PC-9 (cell line): Measurements from ENCODE around the gene ACYP2. TPM values are rescaled to one million over a fixed set of nuclear protein-coding genes. Genes with fewer than 3 reads are reported as not detected.
"Not testable (repeated sequence)": the region's sequence is repeated elsewhere in the genome, so short reads cannot be mapped to it uniquely, and the experiment has no call there.

Experiments
- BruUV-seq: library from RNA; stranded (reverse); fragments of 400-500 nt; replicated peaks from 2 replicates; lab custom pipeline; 2021; lab: Mats Ljungman, UMichigan
- CTCF ChIA-PET: fragments of 300-600 bp; sonication (Branson Sonifier 250); formaldehyde crosslinking; loops from one replicate; lab custom pipeline; 2022; ENCODE audit warnings: antibody characterized with exemption; lab: Charles Lee
- POLR2A ChIA-PET: fragments of 300-600 bp; sonication (Branson Sonifier 250); formaldehyde crosslinking; loops from one replicate; lab custom pipeline; 2022; ENCODE audit warnings: antibody characterized with exemption; ENCODE audit not compliant: unreplicated experiment; lab: Charles Lee
- DNase-seq, 2 experiments: peaks; one replicate each; pipeline versions ENCODE4 v3.0.0 to v3.0.0-alpha.2; 2015 to 2022; ENCODE audit warnings: mixed read lengths in 1 of 2
- H2AFZ ChIP-seq: fragments of 200-600 bp; sonication (generic); 2 replicates; pipeline ENCODE4 v1.8.1; 2017; ENCODE audit warnings: antibody characterized with exemption
- H3F3A ChIP-seq: fragments of 200-600 bp; sonication (generic); 2 replicates; pipeline ENCODE4 v1.8.1; 2017; ENCODE audit warnings: antibody characterized with exemption, mild to moderate bottlenecking, low read depth; ENCODE audit not compliant: insufficient read depth
- H3K27ac ChIP-seq: fragments of 200-600 bp; sonication (generic); 2 replicates; pipeline ENCODE4 v1.6.1; 2016; ENCODE audit warnings: mixed run types
- H3K27me3 ChIP-seq: fragments of 200-600 bp; sonication (generic); 2 replicates; pipeline ENCODE4 v1.6.1; 2016; ENCODE audit warnings: low read depth, mixed run types; ENCODE audit not compliant: insufficient read depth
- H3K36me3 ChIP-seq: fragments of 200-600 bp; sonication (generic); 2 replicates; pipeline ENCODE4 v1.6.1; 2016; ENCODE audit warnings: low read depth, mixed run types
- H3K4me1 ChIP-seq: fragments of 200-600 bp; sonication (generic); replicated peaks from 2 replicates; pipeline ENCODE4 v1.6.1; 2016; ENCODE audit warnings: mixed run types; ENCODE audit not compliant: insufficient read depth
- H3K4me2 ChIP-seq: fragments of 200-600 bp; sonication (generic); 2 replicates; pipeline ENCODE4 v1.6.1; 2017; ENCODE audit warnings: mixed run types
- H3K4me3 ChIP-seq: fragments of 200-600 bp; sonication (generic); 2 replicates; pipeline ENCODE4 v1.6.1; 2016; ENCODE audit warnings: mixed run types
- H3K79me2 ChIP-seq: fragments of 200-600 bp; sonication (generic); 2 replicates; pipeline ENCODE4 v1.6.1; 2017; ENCODE audit warnings: low read depth, mixed run types
- H3K9me2 ChIP-seq: fragments of 200-600 bp; sonication (generic); 2 replicates; pipeline ENCODE4 v1.8.1; 2017; ENCODE audit warnings: mild to moderate bottlenecking; ENCODE audit not compliant: insufficient read depth
- H3K9me3 ChIP-seq: fragments of 200-600 bp; sonication (generic); 2 replicates; pipeline ENCODE4 v1.8.1; 2016; ENCODE audit warnings: low read depth; ENCODE audit not compliant: insufficient read depth
- H4K20me1 ChIP-seq: fragments of 200-600 bp; sonication (generic); 2 replicates; pipeline ENCODE4 v1.8.1; 2017; ENCODE audit not compliant: insufficient read depth
- CTCF ChIP-seq: fragments of 200-600 bp; sonication (generic); conservative IDR thresholded peaks from 2 replicates; pipeline ENCODE4 v1.6.1; 2017; ENCODE audit warnings: mixed run types, antibody characterized with exemption, mild to moderate bottlenecking, moderate library complexity
- EZH2 ChIP-seq: fragments of 200-600 bp; sonication (generic); IDR thresholded peaks from 2 replicates; pipeline ENCODE4 v1.8.0; 2017; ENCODE audit warnings: antibody characterized with exemption, low read depth
- intact Hi-C: fragments of 100-400 bp; cut with micrococcal nuclease; formaldehyde crosslinking; loops from one replicate; pipeline ENCODE4 v1.10.0; 2022; ENCODE audit not compliant: unreplicated experiment
- total RNA-seq: library from RNA; stranded (reverse); gene quantifications from 2 replicates; pipeline ENCODE4 v1.2.3, GENCODE V29; 2021

ACYP2 gene
- total RNA-seq, 1 experiment from 2014 or later: 25.9 TPM

GRCh38 chr2:54088719-54089118 is 26.7 kb upstream of the ACYP2 start:
- no peaks in the 10 kb centered on the region for H3K36me3 ChIP-seq
- intact Hi-C loops: no loop called here
- no peaks in the 10 kb centered on the region for H3F3A ChIP-seq
- no peak for TF ChIP-seq CTCF
- no peak for TF ChIP-seq EZH2
- H3K4me1 ChIP-seq: no peaks in the 10 kb centered on the region
- no peaks in the 10 kb centered on the region for H4K20me1 ChIP-seq
- H3K27me3 ChIP-seq: no peaks in the 10 kb centered on the region
- H3K79me2 ChIP-seq: no peaks in the 10 kb centered on the region
- H3K9me3 ChIP-seq: no peaks in the 10 kb centered on the region
- H3K4me2 ChIP-seq: no peak overlapping the region
- POLR2A ChIA-PET: no interaction called here
- H3K9me2 ChIP-seq: no peaks in the 10 kb centered on the region
- H2AFZ ChIP-seq: no peak overlapping the region
- no peak overlapping the region for H3K27ac ChIP-seq
- no TSS peak for BruUV-seq
- DNase-seq: no peak
- CTCF ChIA-PET: no interaction called here
- H3K4me3 ChIP-seq: no peak overlapping the region

- intact Hi-C loops: no loop called here
- ChIA-PET CTCF (no interaction called here), POLR2A (no interaction called here)
- Histone ChIP-seq H3K4me3 (no peak overlapping the region), H3K27ac (no peak overlapping the region), H4K20me1 (no peaks in the 10 kb centered on the region), H3K4me1 (no peaks in the 10 kb centered on the region), H3F3A (no peaks in the 10 kb centered on the region), H3K36me3 (no peaks in the 10 kb centered on the region), H3K27me3 (no peaks in the 10 kb centered on the region), H2AFZ (no peak overlapping the region), H3K4me2 (no peak overlapping the region), H3K9me2 (no peaks in the 10 kb centered on the region), H3K79me2 (no peaks in the 10 kb centered on the region), H3K9me3 (no peaks in the 10 kb centered on the region)
- TF ChIP-seq CTCF: no peak
- TF ChIP-seq EZH2: no peak
- no peak for DNase-seq
- no TSS peak for BruUV-seq
Observed at GRCh38 chr2:54090521-54091117, 24.8 kb upstream of the ACYP2 start.

- Histone ChIP-seq H3K4me1 (no peaks in the 10 kb centered on the region), H2AFZ (no peak overlapping the region), H3K4me3 (no peak overlapping the region), H3K9me3 (no peaks in the 10 kb centered on the region), H3F3A (no peaks in the 10 kb centered on the region), H3K4me2 (no peak overlapping the region), H4K20me1 (no peaks in the 10 kb centered on the region), H3K9me2 (no peaks in the 10 kb centered on the region), H3K27ac (no peak overlapping the region), H3K27me3 (no peaks in the 10 kb centered on the region), H3K36me3 (no peaks in the 10 kb centered on the region), H3K79me2 (no peaks in the 10 kb centered on the region)
- BruUV-seq: no TSS peak
- intact Hi-C loops: no loop called here
- DNase-seq: no peak
- no peak for TF ChIP-seq EZH2
- no peak for TF ChIP-seq CTCF
- CTCF ChIA-PET: no interaction called here
- POLR2A ChIA-PET: no interaction called here
Observed at GRCh38 chr2:54092940-54093339, 22.5 kb upstream of the ACYP2 start.

- H3K9me2 ChIP-seq, H3K27me3 ChIP-seq, H3K27ac ChIP-seq, H3K9me3 ChIP-seq, H3K36me3 ChIP-seq, H4K20me1 ChIP-seq, DNase-seq, POLR2A ChIA-PET, H2AFZ ChIP-seq, H3F3A ChIP-seq, H3K4me1 ChIP-seq, BruUV-seq, H3K79me2 ChIP-seq, CTCF ChIA-PET, H3K4me2 ChIP-seq, intact Hi-C loops, H3K4me3 ChIP-seq: not testable (repeated sequence)
Observed at GRCh38 chr2:54095406-54095805, 20.0 kb upstream of the ACYP2 start.

- H3K27me3 ChIP-seq, intact Hi-C loops, H3K36me3 ChIP-seq, H3F3A ChIP-seq, H3K4me2 ChIP-seq, H3K79me2 ChIP-seq, H3K9me2 ChIP-seq, BruUV-seq, DNase-seq, H2AFZ ChIP-seq, H3K4me1 ChIP-seq, CTCF ChIA-PET, H3K27ac ChIP-seq, H3K4me3 ChIP-seq, H4K20me1 ChIP-seq, H3K9me3 ChIP-seq: not testable (repeated sequence)
- POLR2A ChIA-PET: interaction anchor here (0.6 kb wide), 1 partner anchor 188 kb away, joined by 3 read pairs; no protein-coding TSS in a partner anchor
Observed at GRCh38 chr2:54096141-54096540, 19.3 kb upstream of the ACYP2 start.
